Measurements from ENCODE around the gene CADPS2.

- TF ChIP-seq, protein P1, sequence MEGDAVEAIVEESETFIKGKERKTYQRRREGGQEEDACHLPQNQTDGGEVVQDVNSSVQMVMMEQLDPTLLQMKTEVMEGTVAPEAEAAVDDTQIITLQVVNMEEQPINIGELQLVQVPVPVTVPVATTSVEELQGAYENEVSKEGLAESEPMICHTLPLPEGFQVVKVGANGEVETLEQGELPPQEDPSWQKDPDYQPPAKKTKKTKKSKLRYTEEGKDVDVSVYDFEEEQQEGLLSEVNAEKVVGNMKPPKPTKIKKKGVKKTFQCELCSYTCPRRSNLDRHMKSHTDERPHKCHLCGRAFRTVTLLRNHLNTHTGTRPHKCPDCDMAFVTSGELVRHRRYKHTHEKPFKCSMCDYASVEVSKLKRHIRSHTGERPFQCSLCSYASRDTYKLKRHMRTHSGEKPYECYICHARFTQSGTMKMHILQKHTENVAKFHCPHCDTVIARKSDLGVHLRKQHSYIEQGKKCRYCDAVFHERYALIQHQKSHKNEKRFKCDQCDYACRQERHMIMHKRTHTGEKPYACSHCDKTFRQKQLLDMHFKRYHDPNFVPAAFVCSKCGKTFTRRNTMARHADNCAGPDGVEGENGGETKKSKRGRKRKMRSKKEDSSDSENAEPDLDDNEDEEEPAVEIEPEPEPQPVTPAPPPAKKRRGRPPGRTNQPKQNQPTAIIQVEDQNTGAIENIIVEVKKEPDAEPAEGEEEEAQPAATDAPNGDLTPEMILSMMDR (IDR thresholded peaks at IDR 0.05; ENCODE audit: low read length), result no peak
- TF ChIP-seq EZH2 (optimal IDR thresholded peaks at IDR 0.05; ENCODE audit: low read depth, low read length), result no peak
Measured at GRCh38 chr7:122676466-122676865, 209.8 kb downstream of the CADPS2 start.

All from MM.1S (cell line).